PFSK-1 (cell line): Measurements from ENCODE around the gene NACAD.

Experiments
- FOXP2 ChIP-seq: optimal IDR thresholded peaks from 2 replicates; pipeline ENCODE3; 2011; ENCODE audit warnings: borderline replicate concordance, control low read depth, inconsistent platforms; ENCODE audit not compliant: insufficient read depth; ENCODE audit errors: extremely low read length, extremely low read depth
- SIN3A ChIP-seq: IDR thresholded peaks from 2 replicates; pipeline ENCODE4 v1.6.1; 2012; ENCODE audit warnings: mild to moderate bottlenecking, low read length, moderate library complexity, borderline replicate concordance; ENCODE audit not compliant: insufficient read depth
- TAF1 ChIP-seq: IDR thresholded peaks from 2 replicates; pipeline ENCODE4 v1.6.1; 2012; ENCODE audit warnings: low read length, control low read depth, borderline replicate concordance; ENCODE audit not compliant: insufficient read depth

GRCh38 chr7:45129906-45130305, 41.1 kb upstream of the NACAD start:
- TF ChIP-seq FOXP2: no peak
- no peak for TF ChIP-seq TAF1
- no peak for TF ChIP-seq SIN3A
